EL (cell line): ENCODE measurements around the gene RAB25.

ENCODE experiments used
- DNase-seq: peaks from one replicate; pipeline ENCODE4 v3.0.0-alpha.2; 2016

Gene RAB25

DNA sequence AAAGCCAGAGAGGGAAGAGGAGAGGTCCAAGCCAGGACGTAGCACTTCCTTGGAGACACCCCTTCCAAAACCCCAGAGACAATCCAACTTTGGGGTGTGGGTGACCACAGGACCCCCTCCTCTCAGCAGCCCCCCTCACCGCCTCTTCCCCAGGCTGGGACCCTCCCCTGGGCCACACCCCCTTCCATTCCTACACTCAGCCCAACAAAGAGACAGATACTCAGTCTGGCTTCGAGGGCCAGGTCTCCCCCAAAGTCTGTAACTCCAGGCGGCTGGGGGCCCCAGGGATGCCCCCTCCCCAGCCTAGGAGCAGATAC lies 19.9 kb downstream of the RAB25 start:
- DNase-seq: no peak

DNA sequence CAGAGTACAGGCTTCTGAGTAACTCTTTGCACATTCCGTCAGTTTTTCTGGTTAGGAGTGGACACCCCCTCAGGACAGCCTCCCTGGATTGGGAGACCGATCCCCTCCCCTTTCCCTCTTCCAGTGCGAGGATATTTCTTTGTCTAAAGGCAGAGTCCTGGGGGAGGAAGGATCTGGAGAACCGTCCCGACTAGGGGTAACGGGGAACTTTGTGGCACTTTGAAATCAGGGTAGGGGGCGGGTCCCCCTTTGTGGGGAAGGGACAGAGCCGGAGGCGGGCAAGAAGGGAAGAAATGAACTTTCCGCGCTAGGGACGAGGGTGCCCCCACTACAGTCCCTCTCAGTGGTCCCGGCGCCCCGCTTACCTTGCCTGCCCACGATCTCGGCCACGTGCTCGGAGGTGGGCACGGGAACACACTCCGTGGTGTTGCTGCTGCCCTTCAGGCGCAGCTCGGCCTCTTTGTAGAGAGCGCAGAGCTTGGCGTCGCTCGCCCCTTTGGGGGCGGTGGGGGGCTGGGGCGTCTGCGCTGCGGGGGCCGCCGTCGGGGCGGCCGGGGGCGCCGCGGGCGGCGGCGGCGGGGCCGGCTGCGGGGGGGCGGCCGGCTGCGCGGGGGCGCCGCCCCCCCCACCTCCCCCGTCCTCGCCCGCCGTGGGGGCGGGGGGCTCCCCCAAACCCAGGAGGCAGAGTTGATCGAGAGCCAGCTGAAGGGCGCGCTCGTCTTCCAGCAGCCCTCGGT lies 20.4 kb downstream of the RAB25 start:
- DNase-seq: no peak

DNA sequence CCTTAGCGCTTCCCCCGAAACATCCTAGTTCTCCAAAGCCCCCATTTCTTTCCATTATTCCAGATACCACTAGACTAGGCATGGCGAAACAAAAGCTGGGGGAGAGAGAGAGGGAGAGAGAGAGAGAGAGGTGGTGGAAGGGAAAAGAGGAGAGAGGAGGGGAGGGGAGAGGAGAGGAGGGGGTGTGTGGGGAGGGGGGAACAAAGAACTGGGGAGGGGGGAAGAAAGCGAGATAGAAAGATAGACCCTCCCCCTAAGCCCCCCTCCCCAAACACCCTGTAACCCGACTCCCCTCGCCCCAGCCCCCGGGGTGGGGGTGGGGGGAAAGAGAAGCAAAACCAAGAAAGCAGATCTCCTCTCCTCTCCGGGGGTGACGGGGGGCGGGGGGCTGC lies 21.0 kb downstream of the RAB25 start:
- DNase-seq: no peak

DNA sequence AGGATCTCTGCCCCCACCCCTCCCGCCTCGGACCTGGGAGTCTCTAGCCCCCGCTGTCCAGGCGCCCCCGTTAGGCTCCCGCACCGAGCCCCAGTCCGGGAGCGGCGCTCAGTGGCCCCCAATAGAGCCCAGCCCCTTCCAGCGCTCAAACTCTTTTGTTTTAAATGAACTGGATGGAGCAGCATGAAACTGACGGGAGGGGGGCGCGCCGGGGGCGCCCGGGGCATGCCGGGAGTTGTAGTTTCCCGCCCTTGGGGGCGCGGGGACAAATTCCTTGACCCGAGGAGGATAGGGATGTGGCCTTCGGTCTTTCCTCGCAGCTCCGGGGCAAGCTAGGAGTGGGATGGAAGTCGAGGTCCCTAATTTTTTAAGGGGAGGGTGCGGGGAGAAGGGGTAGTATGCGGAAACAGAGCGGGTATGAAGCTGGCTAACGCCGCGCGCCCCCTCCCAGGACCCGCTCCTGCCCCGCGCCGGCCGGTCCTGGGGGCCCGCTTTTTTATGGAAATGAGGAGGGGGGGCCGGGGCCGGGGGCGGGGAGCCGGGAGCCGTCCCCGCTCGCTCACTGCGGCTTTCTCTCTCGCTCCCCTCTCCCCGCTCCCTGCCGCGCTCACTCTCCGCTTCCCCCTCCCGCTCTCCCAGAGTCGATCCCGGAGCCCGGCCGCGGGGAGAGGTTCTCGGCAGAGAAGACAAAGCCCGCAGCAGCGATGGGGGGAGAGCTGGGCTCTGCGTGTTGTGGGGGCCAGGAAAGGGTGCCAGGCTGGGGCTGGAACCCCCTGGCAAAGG lies 21.5 kb downstream of the RAB25 start, which contains the start of gene MEX3A:
Gene MEX3A (minus strand): TSS at position 157 of the 783 bp plus-strand sequence. CDS start 467 bp downstream, outside the sequence.
- peak; percentile 73 for DNase-seq

DNA sequence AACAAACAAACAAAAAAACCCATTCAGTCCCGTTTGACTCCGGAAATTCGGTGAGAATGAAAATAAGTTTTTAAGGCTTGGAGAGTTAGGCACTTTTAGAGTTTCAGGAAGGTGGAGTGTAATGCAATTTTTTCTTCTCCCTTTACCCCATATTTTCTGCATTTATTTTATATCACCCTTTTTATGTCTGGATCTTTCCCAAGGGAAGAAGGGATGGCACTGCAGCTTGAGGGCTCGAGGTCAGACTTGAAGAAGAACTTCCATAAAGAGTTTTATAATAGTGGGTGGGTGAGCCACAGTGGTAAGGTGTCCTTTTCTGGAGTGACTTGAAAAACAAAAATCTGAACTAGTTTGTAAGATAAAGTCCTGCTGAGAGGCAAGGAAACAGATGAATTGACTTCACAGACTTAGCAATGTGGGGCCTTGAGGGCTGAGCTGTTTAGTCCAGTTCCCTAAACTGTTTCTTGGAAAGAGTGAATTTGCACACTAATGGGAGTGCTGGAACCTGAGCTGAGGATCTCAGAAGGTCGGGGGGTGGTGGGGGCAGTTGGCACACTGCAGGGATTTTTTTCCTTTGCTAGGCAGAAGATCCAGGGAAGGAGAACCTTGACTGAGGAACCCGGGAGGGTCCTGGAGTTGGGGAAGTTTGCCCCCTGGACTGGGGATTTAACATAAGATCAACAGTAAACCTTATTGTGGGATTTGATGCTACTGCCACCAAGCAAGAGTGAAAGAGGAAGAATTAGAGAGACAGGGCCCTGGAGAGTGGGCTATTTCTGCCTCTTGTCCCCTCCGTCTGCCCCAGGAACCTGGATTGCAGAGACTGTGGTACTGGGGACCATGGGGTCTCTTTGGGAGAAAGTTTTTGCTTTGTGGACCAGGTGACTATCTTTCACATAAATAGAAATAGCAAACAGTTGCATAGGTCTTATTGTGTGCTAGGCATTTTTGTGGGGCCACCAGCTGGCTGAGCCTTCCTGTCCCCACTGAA lies 23.1 kb downstream of the RAB25 start:
- no peak for DNase-seq

GRCh38 chr1:156086256-156086662 lies 25.3 kb downstream of the RAB25 start:
- peak; percentile 29 for DNase-seq

DNA sequence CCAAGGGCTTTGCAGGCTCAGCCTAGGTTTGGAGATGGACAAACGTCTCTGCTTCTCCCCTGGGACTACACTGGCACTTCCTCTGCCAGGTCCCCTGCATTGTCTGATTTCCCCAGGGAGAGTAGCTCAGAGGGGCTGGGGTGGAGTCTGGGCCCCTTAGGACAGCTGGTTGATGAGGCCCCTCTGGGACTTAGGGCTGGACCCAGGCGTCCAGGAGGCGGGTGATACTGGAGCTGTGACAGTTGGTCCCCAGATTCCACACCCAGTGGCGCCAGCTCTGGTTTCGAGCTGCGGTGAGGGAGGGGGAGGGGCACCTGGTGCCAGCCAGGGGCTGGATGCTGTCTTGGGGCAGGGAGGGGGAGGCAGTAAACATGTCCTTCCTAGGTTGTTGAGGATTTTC lies 28.7 kb downstream of the RAB25 start:
- DNase-seq: no peak

- DNase-seq: no peak
Measured at GRCh38 chr1:156090138-156090839, 29.3 kb downstream of the RAB25 start.

DNA sequence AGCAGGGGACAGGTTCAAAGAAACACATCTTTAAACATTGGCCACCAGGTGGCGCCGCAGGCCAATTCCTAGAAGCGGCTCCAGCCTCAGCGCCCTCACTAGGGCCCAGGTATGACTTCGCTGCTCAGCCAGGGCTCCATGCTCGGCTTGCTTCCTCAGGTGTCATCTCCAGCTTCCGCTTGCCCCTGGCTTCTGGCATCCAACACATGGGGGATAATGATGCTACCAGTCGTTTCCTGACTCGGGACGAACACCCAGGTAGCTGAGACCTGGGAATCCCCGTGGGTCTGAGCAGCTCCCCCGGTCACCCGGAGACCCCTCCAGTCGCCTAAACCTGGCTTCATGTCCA lies 29.9 kb downstream of the RAB25 start:
- peak; percentile 75 for DNase-seq

DNA sequence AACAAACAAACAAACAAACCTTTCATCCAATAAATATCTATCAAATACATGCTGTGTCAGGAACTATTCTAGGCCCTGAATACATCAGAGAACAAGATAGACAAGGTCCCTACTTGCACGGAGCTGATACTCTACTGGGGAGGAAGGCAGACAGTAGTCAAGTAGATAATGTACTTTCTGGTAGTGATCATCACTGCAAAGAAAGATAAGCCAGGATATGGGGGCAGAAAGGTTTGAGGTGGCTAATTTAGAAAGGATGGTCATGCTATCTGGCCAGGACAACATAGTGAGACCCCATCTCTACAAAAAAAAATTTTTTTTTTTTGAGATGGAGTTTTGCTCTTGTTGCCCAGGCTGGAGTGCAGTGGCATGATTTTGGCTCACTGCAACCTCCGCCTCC lies 30.6 kb downstream of the RAB25 start:
- DNase-seq: no peak

GRCh38 chr1:156095906-156096508 lies 35.0 kb downstream of the RAB25 start:
- no peak for DNase-seq

GRCh38 chr1:156096640-156097391 lies 35.9 kb downstream of the RAB25 start:
- DNase-seq: peak; percentile 86

DNA sequence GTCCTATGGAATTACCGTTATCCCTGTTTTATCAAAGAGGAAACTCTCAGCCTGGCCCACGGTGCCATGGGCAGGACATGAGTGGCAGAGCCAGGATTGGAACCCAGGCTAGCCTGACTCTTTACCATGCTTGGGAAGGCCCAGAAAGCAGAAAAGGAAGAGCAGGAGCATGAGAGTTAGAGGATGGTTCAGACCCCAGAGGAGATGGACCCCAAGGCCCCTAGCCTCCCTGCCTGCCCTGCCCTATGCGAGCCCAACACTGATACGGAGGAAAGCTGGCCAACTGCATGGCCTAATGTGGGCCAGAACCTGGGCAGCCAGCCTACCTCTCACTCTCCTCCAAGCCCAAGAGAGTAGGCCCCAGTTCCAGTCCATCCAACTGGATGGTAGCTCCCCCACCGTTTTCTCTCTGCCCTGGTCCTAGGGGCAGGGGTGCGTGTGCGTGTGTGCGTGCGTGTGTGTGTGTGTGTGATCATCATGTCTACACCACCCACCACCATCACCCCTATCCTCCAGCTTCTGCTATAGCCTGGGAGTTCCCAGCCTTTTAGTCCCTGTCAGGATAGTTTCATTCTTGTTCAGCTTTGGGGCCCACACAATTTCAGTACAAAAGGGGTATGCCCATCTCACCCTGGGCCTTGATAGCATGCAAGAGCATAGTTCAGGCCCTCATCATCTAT lies 36.7 kb downstream of the RAB25 start:
- DNase-seq: no peak

GRCh38 chr1:156098784-156099183 lies 37.8 kb downstream of the RAB25 start:
- DNase-seq: no peak

- DNase-seq: no peak
Measured at GRCh38 chr1:156099282-156099681, 38.3 kb downstream of the RAB25 start.

GRCh38 chr1:156100205-156100995 lies 39.4 kb downstream of the RAB25 start:
- no peak for DNase-seq

DNA sequence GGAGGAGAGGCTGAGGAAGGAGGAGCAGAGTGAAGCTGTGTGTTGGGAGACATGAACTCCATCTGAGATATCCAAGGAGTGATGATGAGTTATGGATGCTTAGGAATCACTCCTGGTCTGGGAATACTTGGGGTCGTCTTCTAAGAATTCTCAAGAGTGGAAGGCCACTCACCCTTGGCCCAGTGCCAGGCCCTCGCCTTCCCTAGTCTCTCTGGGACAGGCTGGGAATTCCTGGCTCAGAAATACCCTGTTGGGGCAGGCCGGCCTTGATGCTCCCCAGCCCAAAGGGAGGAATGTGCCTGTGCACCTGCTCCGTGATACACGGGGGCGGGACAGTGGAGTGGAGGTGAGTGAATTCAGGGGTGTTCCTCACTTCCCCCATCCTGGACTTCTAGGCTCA lies 40.9 kb downstream of the RAB25 start:
- no peak for DNase-seq

DNA sequence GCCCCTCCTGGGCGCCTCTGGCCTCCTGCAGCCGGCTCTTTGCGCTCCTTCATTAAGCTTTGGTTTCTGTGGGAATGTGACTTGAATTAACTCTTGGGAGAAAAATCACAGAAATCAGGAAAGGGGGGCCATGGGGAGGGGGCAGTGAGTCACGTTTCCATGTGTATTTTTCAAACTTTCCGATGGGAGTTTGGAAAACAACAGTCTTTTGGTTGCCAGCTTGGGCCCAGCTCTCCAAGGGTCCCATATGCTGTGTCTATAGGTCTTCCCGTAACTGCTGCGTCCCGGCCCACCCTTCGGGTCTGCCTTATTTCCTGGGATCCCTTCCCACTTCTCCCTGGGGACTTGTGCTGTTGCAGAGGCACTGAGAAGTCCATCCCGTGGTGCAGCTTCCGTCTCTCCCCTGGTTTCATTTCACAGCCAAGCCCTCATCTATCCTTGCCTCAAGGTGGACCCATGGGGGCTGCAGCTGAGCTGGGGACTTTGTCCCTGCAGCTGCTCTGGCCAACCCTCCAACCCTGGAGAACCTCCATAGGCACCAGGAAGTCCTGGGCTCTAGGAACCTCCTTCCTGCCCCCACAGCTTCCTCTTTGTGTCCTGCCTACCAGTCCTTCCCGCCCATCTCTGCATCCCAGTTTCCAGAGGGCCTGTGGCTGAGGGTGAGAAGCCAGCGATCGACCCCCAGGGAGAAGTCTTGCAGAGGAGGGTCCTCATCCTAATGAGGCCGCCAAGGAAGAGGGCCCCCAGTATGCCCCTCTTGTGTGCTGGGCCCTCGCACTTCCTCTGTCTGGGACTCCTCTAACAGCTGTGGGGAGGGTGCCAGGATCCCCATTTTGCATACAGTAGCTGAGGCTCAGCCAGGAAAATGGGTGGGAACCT lies 41.9 kb downstream of the RAB25 start:
- DNase-seq: peak; percentile 55

DNA sequence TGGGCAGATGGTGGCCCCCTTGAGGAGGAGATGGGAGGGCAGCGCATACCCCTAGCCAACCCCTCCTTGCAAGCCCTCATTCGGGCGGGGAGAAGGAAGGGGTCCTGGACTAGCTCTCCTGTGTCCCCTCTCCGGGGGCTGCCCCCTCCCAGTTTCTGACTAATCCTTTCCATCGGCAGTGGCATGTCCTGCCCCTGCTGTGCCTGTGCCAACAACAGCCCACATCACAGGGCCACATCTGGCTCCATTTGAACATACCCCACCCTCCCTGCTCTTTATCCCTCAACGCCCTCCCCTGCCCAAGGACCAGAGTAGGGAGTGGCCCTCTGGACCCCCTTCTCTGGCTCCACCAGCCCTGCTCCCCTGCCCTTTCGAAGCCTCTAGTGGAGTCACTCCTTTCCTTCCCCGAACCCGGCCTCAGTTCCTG lies 42.6 kb downstream of the RAB25 start:
- peak; percentile 60 for DNase-seq
